Spinal cord (tissue), 10 donors: ENCODE results near the gene LAMB1. TPM values are rescaled to one million over a fixed set of nuclear protein-coding genes. Genes with fewer than 3 reads are reported as not detected.

Experiments used
- DNase-seq, 6 donors: peaks; one replicate each; pipeline versions ENCODE4 v3.0.0 to v3.0.0-alpha.2; 2013 to 2015; ENCODE audit warnings: low spot score in 6 of 6, low read depth in 4 of 6
- H3K27ac ChIP-seq: one replicate; pipeline ENCODE4 v1.5.1; 2013; ENCODE audit warnings: low read depth, low read length, control low read depth
- H3K27me3 ChIP-seq: one replicate; pipeline ENCODE4 v1.6.1; 2013; ENCODE audit warnings: low read length; ENCODE audit not compliant: control insufficient read depth, insufficient read depth
- H3K36me3 ChIP-seq: one replicate; pipeline ENCODE4 v1.6.1; 2013; ENCODE audit warnings: low read length; ENCODE audit not compliant: control insufficient read depth, insufficient read depth
- H3K4me1 ChIP-seq: one replicate; pipeline ENCODE4 v1.6.1; 2013; ENCODE audit warnings: low read length; ENCODE audit not compliant: control insufficient read depth, insufficient read depth
- H3K4me3 ChIP-seq: one replicate; pipeline ENCODE4 v1.5.1; 2013; ENCODE audit warnings: low read depth, low read length, control low read depth
- H3K9me3 ChIP-seq: one replicate; pipeline ENCODE4 v1.6.1; 2013; ENCODE audit warnings: low read length; ENCODE audit not compliant: control insufficient read depth, insufficient read depth
- WGBS: methylation state at CpG from one replicate; pipeline ENCODE4 v1.1.5; 2013; ENCODE audit warnings: missing lambda C conversion rate; ENCODE audit not compliant: insufficient coverage; 5-methylcytosine and 5-hydroxymethylcytosine counted together
- polyA plus RNA-seq, 2 donors: library from polyadenylated mRNA; unstranded; fragments of 120-200 nt; gene quantifications; one replicate each; pipeline ENCODE4 v1.2.1, GENCODE V29; 2013; ENCODE audit not compliant: insufficient read length in 2 of 2
- total RNA-seq, 2 donors: library from RNA; depleted of rRNA in 1 of 2; stranded (reverse); fragments of 120-200 nt in 1 of 2; fragments of >200 nt in 1 of 2; gene quantifications; one replicate each; pipeline versions ENCODE4 v1.2.3 to v1.2.4, GENCODE V29; 2013 to 2014
- donor health status: healthy.

LAMB1 gene
- total and polyA plus RNA-seq, 4 donors: 84.4 to 312 (median 179) TPM

GRCh38 chr7:108001764-108002725 lies 916 bp downstream of the LAMB1 start:
- H3K27me3 ChIP-seq: peaks cover 45% of the 10 kb centered on the region
- peak in 2 of 6 donors; percentile 78 to 87 for DNase-seq
- no peaks in the 10 kb centered on the region for H3K36me3 ChIP-seq
- under 1% methylated on average over 73 of the region's 75 CpGs for WGBS
- H3K27ac ChIP-seq: peak overlapping the region; percentile 84
- H3K9me3 ChIP-seq: no peaks in the 10 kb centered on the region
- peak overlapping the region; percentile 79 for H3K4me3 ChIP-seq
- H3K4me1 ChIP-seq: peaks cover 36% of the 10 kb centered on the region

- Histone ChIP-seq H3K4me1 (peaks cover 36% of the 10 kb centered on the region), H3K27ac (peak overlapping the region; percentile 84), H3K4me3 (peak overlapping the region; percentile 79), H3K27me3 (peaks cover 45% of the 10 kb centered on the region), H3K36me3 (no peaks in the 10 kb centered on the region), H3K9me3 (no peaks in the 10 kb centered on the region)
- WGBS: 5% methylated on average over 35 of the region's 37 CpGs
- peak in 2 of 6 donors; percentile 62 to 82 for DNase-seq
Observed at GRCh38 chr7:108000875-108001763, 1.8 kb downstream of the LAMB1 start.

- peaks cover 36% of the 10 kb centered on the region for H3K4me1 ChIP-seq
- peaks cover 38% of the 10 kb centered on the region for H3K27me3 ChIP-seq
- no peaks in the 10 kb centered on the region for H3K36me3 ChIP-seq
- DNase-seq: no peak
- no peaks in the 10 kb centered on the region for H3K9me3 ChIP-seq
- 80% methylated on average over 1 of the region's 4 CpGs for WGBS
- peak overlapping the region; percentile 79 for H3K27ac ChIP-seq
- H3K4me3 ChIP-seq: peak overlapping the region; percentile 79
Observed at GRCh38 chr7:107999779-108000560, 3.0 kb downstream of the LAMB1 start.

- Histone ChIP-seq H3K9me3 (no peaks in the 10 kb centered on the region), H3K27ac (peak overlapping the region; percentile 79), H3K36me3 (no peaks in the 10 kb centered on the region), H3K4me1 (peaks cover 30% of the 10 kb centered on the region), H3K4me3 (peak overlapping the region; percentile 79), H3K27me3 (peaks cover 27% of the 10 kb centered on the region)
- DNase-seq: no peak
- WGBS: 91% methylated on average over 3 of the region's 3 CpGs
Observed at GRCh38 chr7:107998660-107999480, 4.1 kb downstream of the LAMB1 start.

GRCh38 chr7:107998150-107998549 lies 4.8 kb downstream of the LAMB1 start:
- Histone ChIP-seq H3K4me3 (no peak overlapping the region), H3K36me3 (no peaks in the 10 kb centered on the region), H3K27me3 (peaks cover 20% of the 10 kb centered on the region), H3K4me1 (peaks cover 26% of the 10 kb centered on the region), H3K27ac (peak overlapping the region; percentile 79), H3K9me3 (no peaks in the 10 kb centered on the region)
- no peak for DNase-seq
- WGBS: 83% methylated on average over 1 of the region's 2 CpGs

GRCh38 chr7:107996072-107996882 lies 6.7 kb downstream of the LAMB1 start:
- no CpG with 5 or more reads among the region's 7 CpGs for WGBS
- H3K9me3 ChIP-seq: no peaks in the 10 kb centered on the region
- peaks cover 9% of the 10 kb centered on the region for H3K27me3 ChIP-seq
- DNase-seq: peak in 1 of 6 donors; percentile 21
- H3K4me1 ChIP-seq: peaks cover 7% of the 10 kb centered on the region
- H3K36me3 ChIP-seq: no peaks in the 10 kb centered on the region
- no peak overlapping the region for H3K4me3 ChIP-seq
- peak overlapping the region; percentile 83 for H3K27ac ChIP-seq

- peak overlapping the region; percentile 83 for H3K27ac ChIP-seq
Observed at GRCh38 chr7:107995184-107996071, 7.5 kb downstream of the LAMB1 start.

More at GRCh38 chr7:107995184-107996071, 7.5 kb downstream of the LAMB1 start:
- Histone ChIP-seq H3K27me3 (peaks cover 3% of the 10 kb centered on the region), H3K4me3 (no peak overlapping the region), H3K9me3 (no peaks in the 10 kb centered on the region), H3K36me3 (no peaks in the 10 kb centered on the region), H3K4me1 (peaks cover 3% of the 10 kb centered on the region)
- peak in 2 of 6 donors; percentile 67 to 82 for DNase-seq
- 22% methylated on average over 4 of the region's 6 CpGs for WGBS
